DND-41 (cell line): ENCODE results near the gene SCYGR3.

ENCODE experiments used
- EZH2 ChIP-seq: IDR thresholded peaks from 3 replicates; pipeline ENCODE4 v1.6.1; 2012; ENCODE audit warnings: borderline replicate concordance, low read depth, mild to moderate bottlenecking, moderate library complexity, low read length, inconsistent platforms; ENCODE audit not compliant: severe bottlenecking
- TF ChIP-seq, protein P1 (sequence below): IDR thresholded peaks from 2 replicates; pipeline ENCODE4 v1.5.1; 2012; ENCODE audit warnings: borderline replicate concordance, low read length, moderate library complexity, mild to moderate bottlenecking; ENCODE audit not compliant: poor library complexity, severe bottlenecking; ENCODE audit errors: extremely low read depth

DNA sequence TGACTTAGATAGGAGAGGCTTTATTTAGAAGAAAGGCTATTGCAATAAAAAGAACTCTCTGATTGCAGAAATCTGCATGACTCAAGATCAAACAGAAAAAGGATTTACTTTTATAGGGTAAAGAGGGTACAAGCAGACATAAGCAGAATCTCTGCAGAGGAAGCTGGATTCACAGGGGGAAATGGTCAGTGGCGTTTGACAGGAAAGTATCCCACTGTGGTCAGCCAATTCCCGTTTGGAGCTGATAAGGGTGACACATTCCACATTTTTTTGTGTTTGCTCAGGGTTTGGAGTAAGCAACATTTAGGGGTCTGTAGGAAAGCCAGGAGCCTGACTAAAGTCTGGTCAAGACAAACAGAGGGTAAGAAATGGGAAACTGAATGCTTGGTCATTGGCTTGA is 28.0 kb upstream of the SCYGR3 start:
- TF ChIP-seq, protein P1, sequence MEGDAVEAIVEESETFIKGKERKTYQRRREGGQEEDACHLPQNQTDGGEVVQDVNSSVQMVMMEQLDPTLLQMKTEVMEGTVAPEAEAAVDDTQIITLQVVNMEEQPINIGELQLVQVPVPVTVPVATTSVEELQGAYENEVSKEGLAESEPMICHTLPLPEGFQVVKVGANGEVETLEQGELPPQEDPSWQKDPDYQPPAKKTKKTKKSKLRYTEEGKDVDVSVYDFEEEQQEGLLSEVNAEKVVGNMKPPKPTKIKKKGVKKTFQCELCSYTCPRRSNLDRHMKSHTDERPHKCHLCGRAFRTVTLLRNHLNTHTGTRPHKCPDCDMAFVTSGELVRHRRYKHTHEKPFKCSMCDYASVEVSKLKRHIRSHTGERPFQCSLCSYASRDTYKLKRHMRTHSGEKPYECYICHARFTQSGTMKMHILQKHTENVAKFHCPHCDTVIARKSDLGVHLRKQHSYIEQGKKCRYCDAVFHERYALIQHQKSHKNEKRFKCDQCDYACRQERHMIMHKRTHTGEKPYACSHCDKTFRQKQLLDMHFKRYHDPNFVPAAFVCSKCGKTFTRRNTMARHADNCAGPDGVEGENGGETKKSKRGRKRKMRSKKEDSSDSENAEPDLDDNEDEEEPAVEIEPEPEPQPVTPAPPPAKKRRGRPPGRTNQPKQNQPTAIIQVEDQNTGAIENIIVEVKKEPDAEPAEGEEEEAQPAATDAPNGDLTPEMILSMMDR = no peak
- TF ChIP-seq EZH2 = no peak
